Measurements from ENCODE around the gene TMSB10. TPM values are rescaled to one million over a fixed set of nuclear protein-coding genes. Genes with fewer than 3 reads are reported as not detected.
A peak's percentile ranks its signal among the peaks of the same experiment; 100 is the strongest.
"Not testable (repeated sequence)": the region's sequence is repeated elsewhere in the genome, so short reads cannot be mapped to it uniquely, and the experiment has no call there.

Gene TMSB10
- total and polyA plus RNA-seq, 10 donors, result 1,416 to 3,827 (median 2,602) TPM

GRCh38 chr2:84942964-84943421 is 37.5 kb downstream of the TMSB10 start:
- intact Hi-C loops (cut with DNase I; ENCODE audit: low total_unique reads), result no loop called here
- Histone ChIP-seq H3K27ac (peak overlapping the region in 4 of 8 donors; percentile 43 to 55 (median 48)), H3K4me1 (peaks cover 6 to 85% (median 50%) of the 10 kb centered on the region in 6 donors), H3K27me3 (replicated peaks in 1 of 7) (no peaks in the 10 kb centered on the region), H3K4me3 (no peak overlapping the region), H3K36me3 (no peaks in the 10 kb centered on the region), H3K9me3 (no peaks in the 10 kb centered on the region)
- TF ChIP-seq, protein P1, sequence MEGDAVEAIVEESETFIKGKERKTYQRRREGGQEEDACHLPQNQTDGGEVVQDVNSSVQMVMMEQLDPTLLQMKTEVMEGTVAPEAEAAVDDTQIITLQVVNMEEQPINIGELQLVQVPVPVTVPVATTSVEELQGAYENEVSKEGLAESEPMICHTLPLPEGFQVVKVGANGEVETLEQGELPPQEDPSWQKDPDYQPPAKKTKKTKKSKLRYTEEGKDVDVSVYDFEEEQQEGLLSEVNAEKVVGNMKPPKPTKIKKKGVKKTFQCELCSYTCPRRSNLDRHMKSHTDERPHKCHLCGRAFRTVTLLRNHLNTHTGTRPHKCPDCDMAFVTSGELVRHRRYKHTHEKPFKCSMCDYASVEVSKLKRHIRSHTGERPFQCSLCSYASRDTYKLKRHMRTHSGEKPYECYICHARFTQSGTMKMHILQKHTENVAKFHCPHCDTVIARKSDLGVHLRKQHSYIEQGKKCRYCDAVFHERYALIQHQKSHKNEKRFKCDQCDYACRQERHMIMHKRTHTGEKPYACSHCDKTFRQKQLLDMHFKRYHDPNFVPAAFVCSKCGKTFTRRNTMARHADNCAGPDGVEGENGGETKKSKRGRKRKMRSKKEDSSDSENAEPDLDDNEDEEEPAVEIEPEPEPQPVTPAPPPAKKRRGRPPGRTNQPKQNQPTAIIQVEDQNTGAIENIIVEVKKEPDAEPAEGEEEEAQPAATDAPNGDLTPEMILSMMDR (IDR thresholded peaks at IDR 0.05 in 8 of 11, conservative IDR thresholded peaks at IDR 0.05 in 3 of 11), result no peak
- TF ChIP-seq POLR2A (IDR thresholded peaks at IDR 0.05) (no peak), POLR2AphosphoS5 (IDR thresholded peaks at IDR 0.05) (no peak)
- 62 to 92% (median 70%) methylated on average over 4 of the region's 4 CpGs for WGBS, 5 donors
- DNase-seq, result no peak

DNA sequence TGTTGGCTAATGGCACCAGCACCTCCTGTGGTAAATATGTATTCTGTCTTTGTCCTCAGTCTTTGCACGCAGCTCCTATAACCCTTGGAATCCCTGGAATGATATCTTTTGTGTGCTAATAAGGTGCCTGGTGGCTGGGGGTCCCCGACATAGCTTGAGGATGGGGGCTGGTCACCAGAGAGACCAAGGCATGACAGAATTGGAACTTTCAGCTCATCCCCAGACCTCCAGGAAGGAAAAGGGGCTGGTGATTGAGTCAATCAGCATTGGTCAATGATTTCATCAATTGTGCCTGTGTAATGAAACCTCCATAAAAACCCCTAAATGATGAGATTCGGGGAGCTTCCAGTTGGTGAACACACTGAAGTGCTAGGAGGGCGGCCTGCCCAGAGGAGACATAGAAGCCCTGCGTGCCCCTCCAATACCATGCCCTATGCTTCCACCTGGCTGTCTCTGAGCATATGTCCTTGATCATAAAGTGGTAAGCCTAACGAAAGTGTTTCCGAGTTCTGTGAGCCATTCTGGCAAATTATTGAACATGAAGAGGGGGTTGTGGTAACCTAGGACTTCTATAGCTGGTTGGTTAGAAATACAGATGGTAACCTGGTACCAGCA is 38.9 kb downstream of the TMSB10 start:
- WGBS, 5 donors, result 88 to 98% (median 89%) methylated on average over 7 of the region's 7 CpGs
- no peak for TF ChIP-seq POLR2AphosphoS5 (IDR thresholded peaks at IDR 0.05)
- TF ChIP-seq, protein P1 (IDR thresholded peaks at IDR 0.05 in 8 of 11, conservative IDR thresholded peaks at IDR 0.05 in 3 of 11), result no peak
- no peak for TF ChIP-seq POLR2A (IDR thresholded peaks at IDR 0.05)
- DNase-seq, result no peak
- intact Hi-C loops (cut with DNase I; ENCODE audit: low total_unique reads), result no loop called here
- H3K36me3 ChIP-seq, result no peaks in the 10 kb centered on the region
- H3K4me3 ChIP-seq, result no peak overlapping the region
- H3K27me3 ChIP-seq (replicated peaks in 1 of 7), result no peaks in the 10 kb centered on the region
- H3K9me3 ChIP-seq, result no peaks in the 10 kb centered on the region
- H3K27ac ChIP-seq, result peak overlapping the region in 3 of 8 donors; percentile 75 to 87 (median 80)
- peaks cover 6 to 72% (median 39%) of the 10 kb centered on the region in 6 donors for H3K4me1 ChIP-seq

DNA sequence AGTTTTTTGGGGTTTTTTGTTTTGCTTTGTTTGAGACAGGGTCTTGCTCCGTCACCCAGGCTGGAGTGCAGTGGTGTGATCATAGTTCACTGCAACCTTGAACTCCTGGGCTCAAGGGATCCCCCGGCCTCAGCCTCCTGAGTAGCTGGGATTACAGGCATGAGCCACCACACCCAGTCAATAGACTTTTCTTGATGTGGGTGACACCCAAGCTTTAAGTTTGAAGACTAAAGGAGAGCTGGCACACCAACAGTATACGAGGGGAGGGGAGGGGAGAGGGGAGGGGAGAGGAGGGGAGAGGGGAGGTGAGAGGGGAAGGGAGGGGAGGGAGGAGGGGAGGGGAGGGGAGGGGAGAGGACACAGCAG is 40.4 kb downstream of the TMSB10 start:
- 50 to 76% (median 63%) methylated on average over 2 to 3 of the region's 3 CpGs for WGBS, 5 donors

DNA sequence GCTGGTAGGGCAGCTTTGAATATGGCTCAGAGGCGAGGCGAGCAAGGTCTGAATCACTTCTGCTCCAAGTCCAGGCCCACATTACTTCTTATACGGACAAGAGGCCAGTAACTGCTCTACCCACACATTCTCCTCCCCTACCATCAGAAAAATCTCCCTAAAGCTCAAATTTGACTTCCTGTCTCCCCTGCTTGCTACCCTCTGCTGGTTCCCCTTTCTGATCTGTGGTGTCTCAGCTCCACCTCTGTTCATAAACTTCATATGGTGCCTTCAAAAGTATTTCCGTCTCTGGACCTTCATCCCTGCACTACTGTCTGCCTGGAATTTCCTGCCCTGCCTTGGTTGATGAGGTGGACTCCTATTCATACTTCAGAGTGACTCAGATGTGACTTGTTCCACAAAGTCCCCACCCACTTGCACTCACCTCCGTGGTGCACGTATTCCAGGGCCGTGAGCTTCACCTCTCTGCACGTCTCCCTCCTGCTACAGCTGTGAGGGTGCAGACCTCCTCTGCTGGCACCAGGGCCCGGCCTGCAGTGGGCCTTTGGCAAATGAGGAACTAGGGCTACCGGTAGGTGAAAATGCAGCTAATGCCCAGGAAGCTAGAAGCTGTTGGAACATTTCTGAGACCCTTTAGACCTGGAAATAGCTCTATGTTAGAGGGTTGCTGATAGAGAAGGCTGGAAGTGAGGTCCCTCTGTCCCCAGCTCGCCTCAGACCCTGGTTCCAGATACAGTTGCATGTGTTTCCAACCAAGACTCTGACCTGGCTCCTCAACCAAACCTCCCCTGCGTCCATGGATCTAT is 41.0 kb downstream of the TMSB10 start:
- TF ChIP-seq POLR2A (IDR thresholded peaks at IDR 0.05) (no peak), POLR2AphosphoS5 (IDR thresholded peaks at IDR 0.05) (peak; percentile 29 to 68 (median 50))
- TF ChIP-seq, protein P1 (IDR thresholded peaks at IDR 0.05 in 8 of 11, conservative IDR thresholded peaks at IDR 0.05 in 3 of 11), result peak in 3 of 11 experiments; percentile 6 to 34 (median 7)
- Histone ChIP-seq H3K27ac (peak overlapping the region; percentile 26 to 87 (median 72)), H3K36me3 (no peaks in the 10 kb centered on the region), H3K4me3 (peak overlapping the region in 1 of 8 donors; percentile 50), H3K9me3 (no peaks in the 10 kb centered on the region), H3K4me1 (peaks cover 0 to 52% (median 22%) of the 10 kb centered on the region in 6 donors), H3K27me3 (replicated peaks in 1 of 7) (no peaks in the 10 kb centered on the region)
- peak; percentile 87 for DNase-seq
- 20 to 44% (median 36%) methylated on average over 12 of the region's 12 CpGs for WGBS, 5 donors
- intact Hi-C loops (cut with DNase I; ENCODE audit: low total_unique reads), result no loop called here

More for the DNA sequence above, 40.4 kb downstream of the TMSB10 start:
- H3K27me3 ChIP-seq (replicated peaks in 1 of 7); H3K9me3 ChIP-seq; DNase-seq; intact Hi-C loops (cut with DNase I; ENCODE audit: low total_unique reads); H3K36me3 ChIP-seq: not testable (repeated sequence)
- Histone ChIP-seq H3K4me3 (peak overlapping the region in 1 of 8 donors; percentile 50), H3K27ac (peak overlapping the region in 7 of 8 donors; percentile 42 to 87 (median 72)), H3K4me1 (peaks cover 0 to 58% (median 25%) of the 10 kb centered on the region in 6 donors)
